ENCODE measurements around the gene SMYD3.

DNA sequence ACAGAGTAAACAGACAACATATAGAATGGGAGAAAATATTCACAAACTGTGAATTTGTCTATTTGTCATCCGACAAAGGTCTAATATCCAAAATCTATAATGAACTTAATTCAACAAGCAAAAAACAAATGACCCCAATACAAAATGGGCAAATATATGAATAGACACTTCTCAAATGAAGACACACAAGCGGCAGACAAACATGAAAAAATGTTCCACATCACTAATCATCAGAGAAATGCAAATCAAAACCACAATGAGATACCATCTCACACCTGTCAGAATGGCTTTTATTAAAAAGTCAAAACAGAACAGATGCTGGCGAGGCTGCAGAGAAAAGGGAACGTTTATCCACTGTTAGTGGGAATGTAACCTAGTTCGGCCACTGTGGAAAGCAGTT lies 72.7 kb downstream of the SMYD3 start:
- TF ChIP-seq, protein P1, sequence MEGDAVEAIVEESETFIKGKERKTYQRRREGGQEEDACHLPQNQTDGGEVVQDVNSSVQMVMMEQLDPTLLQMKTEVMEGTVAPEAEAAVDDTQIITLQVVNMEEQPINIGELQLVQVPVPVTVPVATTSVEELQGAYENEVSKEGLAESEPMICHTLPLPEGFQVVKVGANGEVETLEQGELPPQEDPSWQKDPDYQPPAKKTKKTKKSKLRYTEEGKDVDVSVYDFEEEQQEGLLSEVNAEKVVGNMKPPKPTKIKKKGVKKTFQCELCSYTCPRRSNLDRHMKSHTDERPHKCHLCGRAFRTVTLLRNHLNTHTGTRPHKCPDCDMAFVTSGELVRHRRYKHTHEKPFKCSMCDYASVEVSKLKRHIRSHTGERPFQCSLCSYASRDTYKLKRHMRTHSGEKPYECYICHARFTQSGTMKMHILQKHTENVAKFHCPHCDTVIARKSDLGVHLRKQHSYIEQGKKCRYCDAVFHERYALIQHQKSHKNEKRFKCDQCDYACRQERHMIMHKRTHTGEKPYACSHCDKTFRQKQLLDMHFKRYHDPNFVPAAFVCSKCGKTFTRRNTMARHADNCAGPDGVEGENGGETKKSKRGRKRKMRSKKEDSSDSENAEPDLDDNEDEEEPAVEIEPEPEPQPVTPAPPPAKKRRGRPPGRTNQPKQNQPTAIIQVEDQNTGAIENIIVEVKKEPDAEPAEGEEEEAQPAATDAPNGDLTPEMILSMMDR (IDR thresholded peaks at IDR 0.05): no peak
- no peak for TF ChIP-seq POLR2A (IDR thresholded peaks at IDR 0.05)
